H1 (cell line): Measurements from ENCODE around the gene ANGPTL2. TPM values are rescaled to one million over a fixed set of nuclear protein-coding genes. Genes with fewer than 3 reads are reported as not detected.

Source experiments
- CTCF ChIA-PET: fragments of 300-600 bp; sonication (Branson Sonifier 250); formaldehyde crosslinking; loops from one replicate; lab custom pipeline; 2021; ENCODE audit not compliant: partially characterized antibody; lab: Charles Lee
- POLR2A ChIA-PET: fragments of 300-600 bp; sonication (Branson Sonifier 250); formaldehyde crosslinking; loops from one replicate; lab custom pipeline; 2021; ENCODE audit warnings: inconsistent platforms; ENCODE audit not compliant: partially characterized antibody; lab: Charles Lee
- DNase-seq, 2 experiments: peaks; one replicate each; pipeline versions ENCODE4 v3.0.0 to v3.0.0-alpha.2; 2010 to 2022; ENCODE audit warnings: low spot score in 2 of 2, low read depth in 1 of 2, mixed read lengths in 1 of 2
- FAIRE-seq: peaks from 2 replicates; lab custom pipeline; 2011; peaks lifted over from hg19 to GRCh38; lab: Jason Lieb, UNC
- H2AFZ ChIP-seq: 2 replicates; pipeline ENCODE4 v1.8.1; 2012; ENCODE audit warnings: low read length, inconsistent platforms
- H2AK5ac ChIP-seq: 2 replicates; pipeline ENCODE4 v1.6.1; 2013; ENCODE audit warnings: low read depth, low read length
- H2BK120ac ChIP-seq: replicated peaks from 2 replicates; pipeline ENCODE3; 2013; ENCODE audit warnings: low read depth, low read length, inconsistent platforms
- H2BK12ac ChIP-seq: 2 replicates; pipeline ENCODE4 v1.6.1; 2013; ENCODE audit warnings: low read depth, low read length
- H2BK15ac ChIP-seq: 2 replicates; pipeline ENCODE4 v1.6.1; 2013; ENCODE audit warnings: low read length
- H2BK20ac ChIP-seq: 2 replicates; pipeline ENCODE4 v1.6.1; 2013; ENCODE audit warnings: low read length
- H2BK5ac ChIP-seq: 2 replicates; pipeline ENCODE4 v1.6.1; 2013; ENCODE audit warnings: low read depth, low read length
- H3K14ac ChIP-seq: 2 replicates; pipeline ENCODE4 v1.6.1; 2013; ENCODE audit warnings: inconsistent platforms; ENCODE audit not compliant: insufficient read length
- H3K18ac ChIP-seq: 2 replicates; pipeline ENCODE4 v1.6.1; 2013; ENCODE audit warnings: low read length; ENCODE audit errors: extremely low read depth
- H3K23ac ChIP-seq: 2 replicates; pipeline ENCODE4 v1.6.1; 2013; ENCODE audit warnings: inconsistent platforms; ENCODE audit not compliant: insufficient read length
- H3K23me2 ChIP-seq: 2 replicates; pipeline ENCODE4 v1.6.1; 2013; ENCODE audit warnings: low read depth, low read length
- H3K27ac ChIP-seq: 2 replicates; pipeline ENCODE4 v1.6.1; 2011; ENCODE audit warnings: low read depth, low read length, inconsistent platforms
- H3K27me3 ChIP-seq, 4 experiments: replicated peaks in 1 of 4; 1 replicate in 1 of 4; 2 replicates in 3 of 4; pipeline versions ENCODE4 v1.6.1 to v1.8.1; 2011 to 2013; ENCODE audit warnings: low read length in 3 of 4, mild to moderate bottlenecking in 3 of 4, inconsistent platforms in 2 of 4, mixed read lengths in 2 of 4, moderate library complexity in 1 of 4; ENCODE audit not compliant: control insufficient read depth in 3 of 4, insufficient read depth in 3 of 4; ENCODE audit errors: extremely low read depth in 1 of 4
- H3K36me3 ChIP-seq, 4 experiments: 2 replicates each; pipeline versions ENCODE4 v1.6.1 to v1.8.1; 2011 to 2013; ENCODE audit warnings: mild to moderate bottlenecking in 4 of 4, low read length in 3 of 4, moderate library complexity in 2 of 4, control low read depth in 1 of 4, inconsistent platforms in 1 of 4; ENCODE audit not compliant: insufficient read depth in 4 of 4, control insufficient read depth in 2 of 4
- H3K4ac ChIP-seq: replicated peaks from 2 replicates; pipeline ENCODE3; 2013; ENCODE audit warnings: low read length, low read depth, mixed read lengths, inconsistent platforms; ENCODE audit not compliant: insufficient read length
- H3K4me1 ChIP-seq, 4 experiments: replicated peaks in 1 of 4; 1 replicate in 1 of 4; 2 replicates in 3 of 4; pipeline versions ENCODE4 v1.6.1 to v1.8.1; 2011 to 2013; ENCODE audit warnings: low read length in 3 of 4, inconsistent platforms in 2 of 4, mixed read lengths in 1 of 4; ENCODE audit not compliant: insufficient read depth in 4 of 4, control insufficient read depth in 3 of 4
- H3K4me2 ChIP-seq, 2 experiments: 2 replicates each; pipeline versions ENCODE4 v1.6.1 to v1.8.1; 2011 to 2013; ENCODE audit warnings: low read depth in 2 of 2, low read length in 2 of 2, control low read depth in 1 of 2, inconsistent platforms in 1 of 2, mild to moderate bottlenecking in 1 of 2; ENCODE audit not compliant: insufficient read depth in 1 of 2
- H3K4me3 ChIP-seq, 4 experiments: fragments of 200-600, 300-600 bp in 1 of 4; sonication (generic), shearing (Covaris generic), sonication (Bioruptor Twin) in 1 of 4; 2 replicates each; pipeline versions ENCODE4 v1.5.1 to v1.8.1; 2011 to 2016; ENCODE audit warnings: low read length in 4 of 4, low read depth in 3 of 4, control low read depth in 2 of 4, inconsistent platforms in 2 of 4, mild to moderate bottlenecking in 2 of 4, mixed read lengths in 1 of 4, moderate library complexity in 1 of 4; ENCODE audit not compliant: insufficient read depth in 2 of 4; ENCODE audit errors: extremely low read depth in 1 of 4
- H3K56ac ChIP-seq: replicated peaks from 2 replicates; pipeline ENCODE3; 2013; ENCODE audit warnings: low read depth, mild to moderate bottlenecking, mixed read lengths, low read length, inconsistent platforms; ENCODE audit not compliant: insufficient read length
- H3K79me1 ChIP-seq: 2 replicates; pipeline ENCODE4 v1.6.1; 2013; ENCODE audit warnings: low read depth, low read length, control low read depth
- H3K79me2 ChIP-seq, 2 experiments: 2 replicates each; pipeline versions ENCODE4 v1.6.1 to v1.8.1; 2012 to 2013; ENCODE audit warnings: low read length in 2 of 2, mild to moderate bottlenecking in 2 of 2, inconsistent platforms in 1 of 2; ENCODE audit not compliant: insufficient read depth in 2 of 2, control insufficient read depth in 1 of 2
- H3K9ac ChIP-seq, 4 experiments: replicated peaks in 1 of 4; 1 replicate in 1 of 4; 2 replicates in 3 of 4; pipeline versions ENCODE4 v1.6.1 to v1.8.1; 2011 to 2013; ENCODE audit warnings: low read depth in 3 of 4, low read length in 3 of 4, control low read depth in 2 of 4, mild to moderate bottlenecking in 2 of 4, moderate library complexity in 2 of 4, inconsistent platforms in 1 of 4; ENCODE audit errors: extremely low read depth in 1 of 4
- H3K9me3 ChIP-seq, 2 experiments: 2 replicates each; pipeline versions ENCODE4 v1.6.1 to v1.8.1; 2012 to 2013; ENCODE audit warnings: mild to moderate bottlenecking in 2 of 2, moderate library complexity in 2 of 2, control low read depth in 1 of 2, inconsistent platforms in 1 of 2, low read depth in 1 of 2, low read length in 1 of 2, mixed read lengths in 1 of 2; ENCODE audit not compliant: insufficient read depth in 2 of 2
- H4K20me1 ChIP-seq, 2 experiments: replicated peaks in 1 of 2; 2 replicates each; pipeline versions ENCODE3 to v1.8.1; 2011 to 2013; ENCODE audit warnings: inconsistent platforms in 2 of 2, low read length in 2 of 2, mild to moderate bottlenecking in 1 of 2; ENCODE audit not compliant: insufficient read depth in 2 of 2, control insufficient read depth in 1 of 2
- H4K5ac ChIP-seq: 2 replicates; pipeline ENCODE4 v1.6.1; 2013; ENCODE audit warnings: low read length, low read depth, mixed read lengths, inconsistent platforms; ENCODE audit not compliant: insufficient read length
- H4K8ac ChIP-seq: 2 replicates; pipeline ENCODE4 v1.8.0; 2013; ENCODE audit warnings: mild to moderate bottlenecking, moderate library complexity, low read length, inconsistent platforms; ENCODE audit not compliant: insufficient read depth; ENCODE audit errors: extremely low read depth
- H4K91ac ChIP-seq: replicated peaks from 2 replicates; pipeline ENCODE3; 2013; ENCODE audit warnings: low read length, mixed read lengths, inconsistent platforms; ENCODE audit not compliant: insufficient read length
- JUN ChIP-seq: IDR thresholded peaks from 2 replicates; pipeline ENCODE4 v1.6.1; 2011; ENCODE audit warnings: low read depth, mild to moderate bottlenecking, improper control_type of control experiment, low read length
- WGBS, 2 experiments: shearing (Covaris generic) in 1 of 2; methylation state at CpG; one replicate each; pipeline versions ENCODE4 v1.1.6 to v1.1.7; 2013 to 2015; ENCODE audit warnings: low lambda C conversion rate in 2 of 2, mixed read lengths in 2 of 2, inconsistent platforms in 1 of 2, low coverage in 1 of 2, missing lambda C conversion rate in 1 of 2; ENCODE audit not compliant: insufficient replicate concordance in 2 of 2, insufficient coverage in 1 of 2, insufficient read length in 1 of 2; ENCODE audit errors: extremely low coverage in 1 of 2, missing lambda C conversion rate in 1 of 2; 5-methylcytosine and 5-hydroxymethylcytosine counted together
- polyA plus RNA-seq, 7 experiments: library from polyadenylated mRNA; depleted of rRNA in 3 of 7; stranded (reverse) in 5 of 7; unstranded in 2 of 7; fragments of >200 nt in 5 of 7; fragments of 200-250 nt in 2 of 7; gene quantifications; 1 replicate in 5 of 7; 2 replicates in 1 of 7; 4 replicates in 1 of 7; pipeline versions ENCODE4 v1.2.1 to v1.2.3, GENCODE V29; 2011 to 2013; ENCODE audit warnings: missing spikeins in 2 of 7, mixed read lengths in 2 of 7
- total RNA-seq: library from RNA; stranded (reverse); fragmentation: NEBNext Ultra II Directional; extraction: Animal tissue kit (Norgen Biotek cat#: 25700); gene quantifications from 2 replicates; pipeline ENCODE4 v1.2.1, GENCODE V29; 2021

The ANGPTL2 gene
- total and polyA plus RNA-seq, 2 of the 8 experiments (the other 6 are each of a cell fraction or from before 2014, with no cell fraction given) = 9.0 to 10.6 TPM

GRCh38 chr9:127153501-127153900, 31.1 kb upstream of the ANGPTL2 start:
- no peaks in the 10 kb centered on the region for H3K79me2 ChIP-seq
- H4K8ac ChIP-seq = no peak overlapping the region
- no peak overlapping the region for H4K5ac ChIP-seq
- no peak overlapping the region for H2BK5ac ChIP-seq
- H2BK120ac ChIP-seq = no peak overlapping the region
- H3K79me1 ChIP-seq = no peaks in the 10 kb centered on the region
- no peak overlapping the region for H3K56ac ChIP-seq
- no peak overlapping the region for H3K27ac ChIP-seq
- no peak overlapping the region for H4K91ac ChIP-seq
- no peak overlapping the region for H3K4me3 ChIP-seq
- POLR2A ChIA-PET = interaction anchor here (1.0 kb wide), 1 partner anchor 10 kb away, joined by 3 read pairs; no protein-coding TSS in a partner anchor
- H3K9me3 ChIP-seq = no peaks in the 10 kb centered on the region
- CTCF ChIA-PET = interaction anchor here (1.0 to 1.6 kb wide), 4 partner anchors 9 to 207 kb away, joined by 3 to 6 read pairs (median 4); no protein-coding TSS in a partner anchor
- H3K27me3 ChIP-seq = no peaks in the 10 kb centered on the region
- TF ChIP-seq JUN = no peak
- H3K18ac ChIP-seq = no peak overlapping the region
- no peak overlapping the region for H3K4me2 ChIP-seq
- no peak overlapping the region for H3K4ac ChIP-seq
- H2AFZ ChIP-seq = no peak overlapping the region
- H2AK5ac ChIP-seq = no peak overlapping the region
- H2BK20ac ChIP-seq = no peak overlapping the region
- no peaks in the 10 kb centered on the region for H3K23me2 ChIP-seq
- no peak overlapping the region for H2BK12ac ChIP-seq
- no peak overlapping the region for H3K14ac ChIP-seq
- H3K23ac ChIP-seq = no peak overlapping the region
- H2BK15ac ChIP-seq = no peak overlapping the region
- H3K9ac ChIP-seq = no peak overlapping the region; a peak in 1 of 7 replicates
- H4K20me1 ChIP-seq = peaks cover 0 to 1% of the 10 kb centered on the region in 2 experiments
- 93% methylated on average over 4 of the region's 4 CpGs; no CpG with 5 or more reads in 1 of the 2 experiments for WGBS, 2 experiments
- no peaks in the 10 kb centered on the region for H3K36me3 ChIP-seq
- peaks cover 0 to 3% (median 0%) of the 10 kb centered on the region in 4 experiments; a peak in 2 of 7 replicates for H3K4me1 ChIP-seq
- DNase-seq = no peak
- no peak for FAIRE-seq
